ENCODE measurements around the gene DBN1. TPM values are rescaled to one million over a fixed set of nuclear protein-coding genes. Genes with fewer than 3 reads are reported as not detected.

The DBN1 gene
- total and polyA plus RNA-seq, 2 of the 8 experiments (the other 6 are each of a cell fraction or from before 2014, with no cell fraction given), result 168 to 333 TPM

- no peak overlapping the region for H3K56ac ChIP-seq (replicated peaks; ENCODE audit: insufficient read length, low read depth, low read length)
- no peak overlapping the region for H2BK15ac ChIP-seq (ENCODE audit: low read length)
- H3K23me2 ChIP-seq (ENCODE audit: low read depth, low read length), result no peaks in the 10 kb centered on the region
- peaks cover 6 to 14% of the 10 kb centered on the region in 2 experiments for H4K20me1 ChIP-seq (replicated peaks in 1 of 2; ENCODE audit: control insufficient read depth in 1 of 2, insufficient read depth in 2 of 2, low read length in 2 of 2)
- WGBS, 2 experiments (ENCODE audit: extremely low coverage in 1 of 2, insufficient coverage in 1 of 2, insufficient read length in 1 of 2, insufficient replicate concordance in 2 of 2, low coverage in 1 of 2, low lambda C conversion rate in 2 of 2, missing lambda C conversion rate in 1 of 2), result 93% methylated on average over 31 of the region's 37 CpGs; no CpG with 5 or more reads in 1 of the 2 experiments
- H3K4me2 ChIP-seq (ENCODE audit: insufficient read depth in 1 of 2, low read depth in 2 of 2, low read length in 2 of 2), result no peak overlapping the region
- no peak overlapping the region for H3K4me3 ChIP-seq (ENCODE audit: extremely low read depth in 1 of 4, insufficient read depth in 2 of 4, low read depth in 3 of 4, low read length in 4 of 4)
- H2AK5ac ChIP-seq (ENCODE audit: low read depth, low read length), result no peak overlapping the region
- no peak overlapping the region for H2BK120ac ChIP-seq (replicated peaks; ENCODE audit: low read depth, low read length)
- H3K36me3 ChIP-seq (ENCODE audit: control insufficient read depth in 2 of 4, insufficient read depth in 4 of 4, low read length in 3 of 4), result peaks cover 7 to 46% (median 27%) of the 10 kb centered on the region in 4 experiments; a peak in 6 of 8 replicates
- no peak overlapping the region for H3K27ac ChIP-seq (ENCODE audit: low read depth, low read length)
- no peak overlapping the region for H3K9ac ChIP-seq (replicated peaks in 1 of 4; ENCODE audit: extremely low read depth in 1 of 4, low read depth in 3 of 4, low read length in 3 of 4)
- H2BK5ac ChIP-seq (ENCODE audit: low read depth, low read length), result no peak overlapping the region
- ChIA-PET CTCF (ENCODE audit: partially characterized antibody) (interaction anchor here (1.1 to 23.6 kb wide), 6 partner anchors 12 to 64 kb away, joined by 4 to 430 read pairs (median 76); partner anchors contain the start of gene SLC34A1), POLR2A (ENCODE audit: partially characterized antibody) (interaction anchor here (1.5 to 67.5 kb wide), 5 partner anchors 10 to 128 kb away, joined by 4 to 3349 read pairs (median 13); partner anchors contain the start of genes DBN1, DOK3, GRK6 and PDLIM7)
- peaks cover 0 to 5% (median 2%) of the 10 kb centered on the region in 4 experiments; a peak in 3 of 7 replicates for H3K4me1 ChIP-seq (replicated peaks in 1 of 4; ENCODE audit: control insufficient read depth in 3 of 4, insufficient read depth in 4 of 4, low read length in 3 of 4)
- no peaks in the 10 kb centered on the region for H3K27me3 ChIP-seq (replicated peaks in 1 of 4; ENCODE audit: control insufficient read depth in 3 of 4, extremely low read depth in 1 of 4, insufficient read depth in 3 of 4, low read length in 3 of 4)
- H3K14ac ChIP-seq (ENCODE audit: insufficient read length), result no peak overlapping the region
- no peak for FAIRE-seq
- H3K18ac ChIP-seq (ENCODE audit: extremely low read depth, low read length), result no peak overlapping the region
- H4K91ac ChIP-seq (replicated peaks; ENCODE audit: insufficient read length, low read length), result no peak overlapping the region
- no peak overlapping the region for H2BK20ac ChIP-seq (ENCODE audit: low read length)
- no peaks in the 10 kb centered on the region for H3K79me2 ChIP-seq (ENCODE audit: control insufficient read depth in 1 of 2, insufficient read depth in 2 of 2, low read length in 2 of 2)
- H2BK12ac ChIP-seq (ENCODE audit: low read depth, low read length), result no peak overlapping the region
- no peak for DNase-seq (ENCODE audit: low read depth in 1 of 2, low spot score in 2 of 2)
- H3K9me3 ChIP-seq (ENCODE audit: insufficient read depth in 2 of 2, low read depth in 1 of 2, low read length in 1 of 2), result no peaks in the 10 kb centered on the region
- H2AFZ ChIP-seq (ENCODE audit: low read length), result no peak overlapping the region
- H3K4ac ChIP-seq (replicated peaks; ENCODE audit: insufficient read length, low read depth, low read length), result no peak overlapping the region
- TF ChIP-seq POLR2AphosphoS5 (IDR thresholded peaks at IDR 0.05; ENCODE audit: low read depth, low read length) (no peak; the same call in 1 of the 2 replicates), ZNF274 (IDR thresholded peaks at IDR 0.05; ENCODE audit: borderline replicate concordance, extremely low read depth, low read length) (no peak), BCL11A (IDR thresholded peaks at IDR 0.05; ENCODE audit: low read depth in 2 of 2, low read length in 2 of 2) (no peak), KDM4A (IDR thresholded peaks at IDR 0.05; ENCODE audit: low read depth, low read length, severe bottlenecking) (no peak), RFX5 (IDR thresholded peaks at IDR 0.05; ENCODE audit: borderline replicate concordance, low read depth, low read length) (no peak)
- no peak overlapping the region for H4K8ac ChIP-seq (ENCODE audit: extremely low read depth, insufficient read depth, low read length)
- H3K23ac ChIP-seq (ENCODE audit: insufficient read length), result no peak overlapping the region
- H3K79me1 ChIP-seq (ENCODE audit: low read depth, low read length), result no peaks in the 10 kb centered on the region
- no peak overlapping the region for H4K5ac ChIP-seq (ENCODE audit: insufficient read length, low read depth, low read length)
Measured at GRCh38 chr5:177435847-177436536, 37.4 kb downstream of the DBN1 start.
